Trophoblast cell (in vitro differentiated cells and primary cell): ENCODE data around the gene HSPB9.

Experiments used
- DNase-seq, 2 donors: peaks; one replicate each; pipeline ENCODE4 v3.0.0-alpha.2; 2016
- H2AFZ ChIP-seq: 2 replicates; pipeline ENCODE4 v1.6.1; 2013; ENCODE audit warnings: low read length, moderate library complexity, mild to moderate bottlenecking; ENCODE audit not compliant: insufficient read depth, poor library complexity
- H2AK5ac ChIP-seq: 2 replicates; pipeline ENCODE4 v1.6.1; 2013; ENCODE audit warnings: mild to moderate bottlenecking, low read length
- H2BK120ac ChIP-seq: 2 replicates; pipeline ENCODE4 v1.6.1; 2013; ENCODE audit warnings: low read length, mild to moderate bottlenecking, moderate library complexity; ENCODE audit not compliant: insufficient read depth, poor library complexity
- H2BK12ac ChIP-seq: 2 replicates; pipeline ENCODE4 v1.6.1; 2013; ENCODE audit warnings: mild to moderate bottlenecking, low read length, moderate library complexity
- H2BK5ac ChIP-seq: 2 replicates; pipeline ENCODE4 v1.6.1; 2013; ENCODE audit warnings: low read length, low read depth, moderate library complexity, mild to moderate bottlenecking; ENCODE audit not compliant: poor library complexity
- H3K14ac ChIP-seq: 2 replicates; pipeline ENCODE4 v1.6.1; 2013; ENCODE audit warnings: mild to moderate bottlenecking, low read length
- H3K18ac ChIP-seq: 2 replicates; pipeline ENCODE4 v1.6.1; 2013; ENCODE audit warnings: mild to moderate bottlenecking, low read length
- H3K23ac ChIP-seq: 2 replicates; pipeline ENCODE4 v1.6.1; 2013; ENCODE audit warnings: low read length
- H3K27ac ChIP-seq: 2 replicates; pipeline ENCODE4 v1.5.1; 2013; ENCODE audit warnings: low read depth, mild to moderate bottlenecking, inconsistent platforms, low read length, moderate library complexity
- H3K27me3 ChIP-seq: 2 replicates; pipeline ENCODE4 v1.6.1; 2013; ENCODE audit warnings: inconsistent platforms, mild to moderate bottlenecking, low read length, moderate library complexity; ENCODE audit not compliant: insufficient read depth
- H3K36me3 ChIP-seq, 2 experiments: 1 replicate in 1 of 2; 2 replicates in 1 of 2; pipeline ENCODE4 v1.6.1; 2013; ENCODE audit warnings: low read length in 2 of 2, mild to moderate bottlenecking in 2 of 2, moderate library complexity in 1 of 2; ENCODE audit not compliant: insufficient read depth in 2 of 2, control insufficient read depth in 1 of 2
- H3K4ac ChIP-seq: 2 replicates; pipeline ENCODE4 v1.6.1; 2013; ENCODE audit warnings: low read depth, mild to moderate bottlenecking, low read length, moderate library complexity
- H3K4me1 ChIP-seq, 2 experiments: 1 replicate in 1 of 2; 2 replicates in 1 of 2; pipeline ENCODE4 v1.6.1; 2013; ENCODE audit warnings: low read length in 2 of 2, mild to moderate bottlenecking in 2 of 2, moderate library complexity in 1 of 2; ENCODE audit not compliant: insufficient read depth in 2 of 2, control insufficient read depth in 1 of 2
- H3K4me2 ChIP-seq: 2 replicates; pipeline ENCODE4 v1.6.1; 2013; ENCODE audit warnings: inconsistent platforms, mild to moderate bottlenecking, low read length, moderate library complexity
- H3K4me3 ChIP-seq: 2 replicates; pipeline ENCODE4 v1.5.1; 2013; ENCODE audit warnings: mild to moderate bottlenecking, low read depth, low read length, inconsistent platforms
- H3K79me1 ChIP-seq: one replicate; pipeline ENCODE4 v1.6.1; 2013; ENCODE audit warnings: low read length
- H3K79me2 ChIP-seq: 2 replicates; pipeline ENCODE4 v1.6.1; 2013; ENCODE audit warnings: low read length, mild to moderate bottlenecking; ENCODE audit not compliant: control insufficient read depth, insufficient read depth, poor library complexity
- H3K9ac ChIP-seq: 2 replicates; pipeline ENCODE4 v1.6.1; 2013; ENCODE audit warnings: mild to moderate bottlenecking, low read length
- H3K9me3 ChIP-seq: 2 replicates; pipeline ENCODE4 v1.6.1; 2013; ENCODE audit warnings: low read depth, mild to moderate bottlenecking, control low read depth, inconsistent platforms, low read length; ENCODE audit not compliant: insufficient read depth
- H4K12ac ChIP-seq: 2 replicates; pipeline ENCODE4 v1.6.1; 2013; ENCODE audit warnings: low read depth, mild to moderate bottlenecking, low read length, moderate library complexity
- H4K8ac ChIP-seq: 2 replicates; pipeline ENCODE4 v1.6.1; 2013; ENCODE audit warnings: low read depth, mild to moderate bottlenecking, low read length, moderate library complexity
- H4K91ac ChIP-seq: one replicate; pipeline ENCODE4 v1.6.1; 2013; ENCODE audit warnings: low read depth, mild to moderate bottlenecking, low read length, moderate library complexity
- WGBS: extraction: QIAGEN DNeasy Blood & Tissue Kit; methylation state at CpG from one replicate; pipeline ENCODE4 v1.1.7; 2013; ENCODE audit warnings: missing lambda C conversion rate; ENCODE audit not compliant: insufficient read length, insufficient coverage; ENCODE audit errors: extremely low coverage; 5-methylcytosine and 5-hydroxymethylcytosine counted together

Gene HSPB9

GRCh38 chr17:42132941-42133340 is 10.3 kb downstream of the HSPB9 start:
- H4K91ac ChIP-seq, result no peak overlapping the region
- WGBS, result no CpG with 5 or more reads among the region's 3 CpGs
- no peaks in the 10 kb centered on the region for H3K27me3 ChIP-seq
- no peak overlapping the region for H3K4ac ChIP-seq
- H3K23ac ChIP-seq, result no peak overlapping the region
- no peak for DNase-seq
- no peak overlapping the region for H2BK5ac ChIP-seq
- no peak overlapping the region for H3K4me3 ChIP-seq
- no peak overlapping the region for H2BK120ac ChIP-seq
- H3K14ac ChIP-seq, result no peak overlapping the region
- peaks cover 27 to 44% of the 10 kb centered on the region in 2 experiments for H3K36me3 ChIP-seq
- H3K27ac ChIP-seq, result no peak overlapping the region
- H3K9me3 ChIP-seq, result peaks cover 1% of the 10 kb centered on the region
- no peak overlapping the region for H4K12ac ChIP-seq
- H3K9ac ChIP-seq, result no peak overlapping the region
- H4K8ac ChIP-seq, result no peak overlapping the region
- no peak overlapping the region for H3K4me2 ChIP-seq
- peaks cover 8 to 10% of the 10 kb centered on the region in 2 experiments for H3K4me1 ChIP-seq
- no peak overlapping the region for H3K18ac ChIP-seq
- no peak overlapping the region for H2AFZ ChIP-seq
- H2AK5ac ChIP-seq, result no peak overlapping the region
- no peak overlapping the region for H2BK12ac ChIP-seq
- H3K79me2 ChIP-seq, result peaks cover 3% of the 10 kb centered on the region
- no peaks in the 10 kb centered on the region for H3K79me1 ChIP-seq

- Histone ChIP-seq H3K14ac (no peak overlapping the region), H2AK5ac (no peak overlapping the region), H3K4me3 (no peak overlapping the region), H4K12ac (no peak overlapping the region), H3K9me3 (peaks cover 1% of the 10 kb centered on the region), H3K23ac (no peak overlapping the region), H3K4me1 (peaks cover 8 to 10% of the 10 kb centered on the region in 2 experiments), H4K91ac (no peak overlapping the region), H2BK12ac (no peak overlapping the region), H3K18ac (peak overlapping the region; percentile 38), H3K4me2 (no peak overlapping the region), H2BK120ac (no peak overlapping the region), H3K36me3 (peaks cover 23 to 38% of the 10 kb centered on the region in 2 experiments), H2AFZ (no peak overlapping the region), H4K8ac (no peak overlapping the region), H3K79me2 (peaks cover 5% of the 10 kb centered on the region), H3K27ac (no peak overlapping the region), H3K27me3 (no peaks in the 10 kb centered on the region), H3K4ac (peak overlapping the region; percentile 0), H2BK5ac (no peak overlapping the region), H3K79me1 (no peaks in the 10 kb centered on the region), H3K9ac (no peak overlapping the region)
- no peak for DNase-seq
- WGBS, result no CpG with 5 or more reads among the region's 4 CpGs
Measured at GRCh38 chr17:42133461-42134041, 10.9 kb downstream of the HSPB9 start.

- H3K79me2 ChIP-seq, result peaks cover 5% of the 10 kb centered on the region
- no peak overlapping the region for H2BK120ac ChIP-seq
- no peak overlapping the region for H2AK5ac ChIP-seq
- H2BK5ac ChIP-seq, result no peak overlapping the region
- peaks cover 8 to 10% of the 10 kb centered on the region in 2 experiments for H3K4me1 ChIP-seq
- H4K91ac ChIP-seq, result no peak overlapping the region
- H3K23ac ChIP-seq, result no peak overlapping the region
- no peak for DNase-seq
- H2BK12ac ChIP-seq, result no peak overlapping the region
- H3K4me3 ChIP-seq, result no peak overlapping the region
- no peak overlapping the region for H3K9ac ChIP-seq
- peaks cover 9 to 24% of the 10 kb centered on the region in 2 experiments for H3K36me3 ChIP-seq
- no peak overlapping the region for H3K18ac ChIP-seq
- H3K27me3 ChIP-seq, result no peaks in the 10 kb centered on the region
- no peak overlapping the region for H4K12ac ChIP-seq
- H3K79me1 ChIP-seq, result no peaks in the 10 kb centered on the region
- H3K9me3 ChIP-seq, result peaks cover 1% of the 10 kb centered on the region
- H4K8ac ChIP-seq, result no peak overlapping the region
- H3K4ac ChIP-seq, result peak overlapping the region; percentile 16
- H2AFZ ChIP-seq, result no peak overlapping the region
- WGBS, result no CpG with 5 or more reads among the region's 6 CpGs
- H3K14ac ChIP-seq, result no peak overlapping the region
- H3K27ac ChIP-seq, result peak overlapping the region; percentile 51
- no peak overlapping the region for H3K4me2 ChIP-seq
Measured at GRCh38 chr17:42135151-42135550, 12.5 kb downstream of the HSPB9 start.

GRCh38 chr17:42135664-42136653 is 13.4 kb downstream of the HSPB9 start:
- Histone ChIP-seq H3K27me3 (no peaks in the 10 kb centered on the region), H4K91ac (no peak overlapping the region), H3K79me2 (peaks cover 5% of the 10 kb centered on the region), H2AK5ac (no peak overlapping the region), H3K4me1 (peaks cover 8 to 10% of the 10 kb centered on the region in 2 experiments), H3K9me3 (no peaks in the 10 kb centered on the region), H2BK120ac (no peak overlapping the region), H4K12ac (no peak overlapping the region), H2BK5ac (no peak overlapping the region), H3K36me3 (peaks cover 8 to 19% of the 10 kb centered on the region in 2 experiments), H3K4me3 (no peak overlapping the region), H4K8ac (no peak overlapping the region), H3K4me2 (no peak overlapping the region), H3K79me1 (no peaks in the 10 kb centered on the region), H3K27ac (peak overlapping the region; percentile 51), H2AFZ (no peak overlapping the region), H2BK12ac (no peak overlapping the region), H3K18ac (no peak overlapping the region), H3K23ac (no peak overlapping the region), H3K14ac (peak overlapping the region; percentile 3), H3K4ac (peak overlapping the region; percentile 16), H3K9ac (no peak overlapping the region)
- no CpG with 5 or more reads among the region's 15 CpGs for WGBS
- DNase-seq, result peak in 1 of 2 donors; percentile 22
